HG03575 (cell line): ENCODE data around the gene JAK1.
"Not testable (repeated sequence)": the region's sequence is repeated elsewhere in the genome, so short reads cannot be mapped to it uniquely, and the experiment has no call there.

Source experiments
- ATAC-seq: cut with Tn5 transposase; IDR thresholded peaks from one replicate; pipeline ENCODE4 v1.9.1; 2021; ENCODE audit not compliant: unreplicated experiment, insufficient number of reproducible peaks, low FRiP score; ENCODE audit errors: extremely low read depth

The JAK1 gene

DNA sequence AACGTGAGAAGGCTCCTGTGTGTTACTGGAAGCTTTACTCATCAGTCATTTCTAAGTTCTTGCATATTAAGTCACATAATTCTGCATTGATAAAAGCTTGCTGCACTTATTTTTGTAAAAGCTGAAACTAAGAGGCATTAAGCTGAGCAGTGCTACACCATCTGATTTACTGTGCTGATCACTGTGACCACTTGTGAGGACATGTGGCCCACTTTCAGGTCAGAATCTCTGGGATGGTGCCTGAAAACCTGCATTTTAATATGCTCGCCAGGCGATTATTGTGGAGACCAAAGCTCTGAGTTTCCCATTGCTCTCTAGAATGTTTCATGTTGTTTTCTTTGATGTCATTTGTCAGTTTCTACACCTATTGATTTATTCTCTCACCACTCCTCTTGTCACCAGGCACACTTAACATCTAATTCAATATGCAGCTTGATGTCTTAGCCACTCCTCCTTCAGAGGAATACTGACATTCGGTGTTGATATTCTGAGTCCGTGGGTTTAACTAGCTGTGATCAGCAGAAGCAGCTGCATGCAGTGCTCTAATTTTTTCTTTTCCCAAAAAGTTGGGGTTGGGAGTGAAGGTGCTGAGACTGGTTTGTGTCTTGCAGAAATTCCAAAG, 136.2 kb downstream of the JAK1 start:
- ATAC-seq: no peak

DNA sequence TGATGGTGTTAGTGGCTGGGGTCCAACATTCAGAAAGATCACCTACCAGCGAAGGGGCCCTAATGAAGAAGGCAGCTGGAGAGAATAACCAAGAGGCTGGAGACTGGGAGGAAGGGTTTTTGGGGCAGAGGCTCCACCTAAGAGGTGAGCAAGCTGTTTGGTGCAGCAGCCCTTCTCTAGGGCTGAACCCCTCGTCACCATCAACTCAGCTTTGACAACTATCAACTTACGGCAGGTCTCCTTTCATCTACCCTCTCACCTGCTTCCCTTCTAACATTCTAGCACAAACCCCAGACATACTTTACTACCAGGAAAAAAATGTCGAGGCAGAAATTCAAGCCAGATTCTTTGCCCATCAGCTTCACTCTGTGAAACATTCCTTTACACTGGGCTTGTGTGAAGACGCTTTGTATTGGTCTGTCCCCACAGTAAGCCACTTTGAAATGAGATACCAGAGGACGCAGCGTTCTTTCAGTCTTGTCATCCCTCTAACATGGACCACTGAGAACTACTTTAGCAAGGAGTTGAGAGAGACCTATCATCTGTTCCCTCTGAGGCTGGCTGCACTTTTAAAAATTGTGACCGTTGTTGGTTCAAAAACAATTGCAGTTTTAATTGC, 136.8 kb downstream of the JAK1 start:
- ATAC-seq: no peak

DNA sequence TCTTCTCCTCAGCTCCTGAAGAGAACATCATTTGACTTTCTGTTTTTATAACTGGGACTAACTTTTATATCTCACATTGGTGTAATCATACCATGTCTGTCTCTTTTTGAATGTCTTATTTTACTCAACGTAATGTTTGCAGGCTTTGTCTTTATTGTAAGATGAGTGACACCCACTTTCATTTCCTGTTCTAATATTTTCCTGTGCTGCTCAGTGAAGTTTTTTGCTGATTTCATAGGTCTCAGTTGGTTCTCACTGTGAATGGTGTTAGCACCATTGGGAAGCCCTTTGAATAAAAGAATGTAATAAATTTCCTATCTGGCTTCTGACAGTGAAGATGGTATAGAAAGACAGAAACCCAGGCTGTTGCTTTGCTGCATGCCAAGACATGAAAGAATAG, 137.5 kb downstream of the JAK1 start:
- ATAC-seq: no peak

DNA sequence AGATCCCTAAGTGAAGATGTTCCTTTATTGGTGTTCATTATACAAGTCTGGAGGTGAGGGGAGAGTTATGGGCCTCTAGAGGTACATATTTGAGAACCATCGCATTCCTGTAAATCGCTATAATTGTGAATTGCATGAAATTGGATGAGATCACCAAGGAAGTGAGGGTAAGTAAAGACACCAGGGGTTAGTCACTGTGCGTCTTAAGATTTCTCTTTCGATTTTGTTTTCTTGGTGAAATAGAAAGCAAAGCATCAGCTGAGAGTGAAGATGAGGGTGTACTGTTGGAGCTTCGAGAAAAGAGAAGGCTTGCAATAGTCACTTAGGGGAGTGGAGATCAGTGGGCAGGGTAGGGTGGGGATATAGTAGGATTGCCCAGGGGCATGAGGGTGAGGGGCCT, 139.4 kb downstream of the JAK1 start:
- ATAC-seq: no peak

DNA sequence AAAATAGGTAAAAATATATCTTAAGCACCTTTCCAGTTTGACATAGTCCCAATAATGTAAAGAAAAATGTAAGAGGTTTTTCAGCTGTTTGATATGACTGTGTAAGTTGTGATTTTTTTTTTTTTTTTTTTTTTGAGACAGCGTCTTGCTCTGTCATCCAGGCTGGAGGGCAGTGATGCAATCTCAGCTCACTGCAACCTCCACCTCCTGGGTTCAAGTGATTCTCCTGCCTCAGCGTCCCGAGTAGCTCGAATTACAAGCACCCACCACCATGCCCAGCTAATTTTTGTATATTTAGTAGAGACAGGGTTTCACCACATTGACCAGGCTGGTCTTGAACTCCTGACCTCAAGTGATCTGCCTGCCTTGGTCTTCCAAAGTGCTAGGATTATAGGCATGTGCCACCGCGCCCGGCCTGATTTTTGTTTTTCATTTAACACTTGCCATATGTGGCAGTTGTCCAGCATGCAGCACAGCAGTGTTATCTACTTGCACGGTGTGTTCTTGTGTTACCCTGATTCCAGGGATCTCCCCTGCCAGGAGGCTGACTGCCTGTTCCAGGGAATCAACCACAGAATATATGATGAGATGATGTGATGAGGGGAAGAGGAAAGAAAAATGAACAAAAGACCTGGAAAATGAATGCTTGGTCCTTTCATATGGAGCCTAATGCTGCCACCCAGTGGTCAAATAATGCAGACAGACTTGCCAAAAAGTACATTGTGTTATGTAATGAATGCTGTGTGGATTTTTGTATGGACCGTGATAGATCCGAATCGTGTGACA, 142.5 kb downstream of the JAK1 start:
- ATAC-seq: no peak

DNA sequence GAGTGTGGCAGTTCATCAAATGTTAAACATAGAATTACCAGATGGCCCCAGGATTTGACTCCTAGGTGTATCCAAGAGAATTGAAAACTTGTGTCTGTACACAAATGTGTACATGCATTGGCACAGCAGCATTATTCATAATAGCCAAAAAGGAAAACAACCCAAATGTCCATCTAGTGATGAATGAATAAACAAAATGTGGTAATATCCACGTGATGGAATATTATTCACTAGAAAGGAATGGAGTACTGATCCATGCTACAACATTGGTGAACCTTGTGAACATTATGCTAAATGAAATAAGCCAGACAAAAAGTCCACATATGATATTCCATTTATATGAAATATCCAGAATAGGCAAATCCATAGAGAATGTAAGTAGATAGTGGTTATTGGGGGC, 143.7 kb downstream of the JAK1 start:
- ATAC-seq: no peak

DNA sequence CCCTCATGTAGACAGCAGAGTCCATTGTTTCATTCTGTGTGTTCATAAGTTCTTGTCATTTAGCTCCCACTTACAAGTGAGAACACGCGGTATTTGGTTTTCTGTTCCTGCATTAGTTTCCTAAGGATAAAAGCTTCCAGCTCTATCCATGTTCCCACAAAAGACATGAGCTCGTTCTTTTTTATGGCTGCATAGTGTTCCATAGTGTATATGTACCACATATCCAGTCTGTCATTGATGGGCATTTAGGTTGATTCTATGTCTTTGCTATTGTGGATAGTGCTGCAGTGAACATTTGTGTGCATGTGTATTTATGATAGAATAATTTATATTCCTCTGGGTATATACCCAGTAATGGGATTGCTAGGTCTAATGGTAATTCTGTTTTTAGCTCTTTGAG, 145.8 kb downstream of the JAK1 start:
- ATAC-seq: not testable (repeated sequence)

DNA sequence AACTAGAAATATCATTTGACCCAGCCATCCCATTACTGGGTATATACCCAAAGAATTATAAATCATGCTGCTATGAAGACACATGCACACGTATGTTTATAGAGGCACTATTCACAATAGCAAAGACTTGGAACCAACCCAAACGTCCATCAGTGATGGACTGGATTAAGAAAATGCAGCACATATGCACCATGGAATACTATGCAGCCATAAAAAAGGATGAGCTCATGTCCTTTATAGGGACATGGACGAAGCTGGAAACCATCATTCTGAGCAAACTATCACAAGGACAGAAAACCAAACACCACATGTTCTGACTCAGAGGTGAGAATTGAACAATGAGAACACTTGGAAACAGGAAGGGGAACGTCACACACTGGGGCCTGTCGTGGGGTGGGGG, 149.0 kb downstream of the JAK1 start:
- ATAC-seq: not testable (repeated sequence)

DNA sequence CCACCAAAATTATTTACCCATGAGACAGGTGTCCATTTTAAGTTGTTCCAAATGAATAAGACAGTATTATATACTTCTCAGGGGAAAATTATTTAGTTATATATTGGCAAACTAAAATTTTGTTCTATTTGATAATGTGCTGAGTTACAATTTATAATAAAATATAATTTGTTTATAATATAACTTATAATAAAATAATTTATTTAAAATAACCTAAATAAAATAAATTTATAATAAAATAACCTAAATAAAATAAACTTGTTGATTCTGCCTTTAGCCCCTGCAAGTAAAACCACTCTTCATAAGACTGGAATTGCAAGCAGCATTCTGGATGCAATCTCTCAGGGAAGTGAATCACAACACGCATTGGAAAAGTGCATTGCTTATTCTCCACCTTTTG, 151.9 kb downstream of the JAK1 start:
- ATAC-seq: no peak

DNA sequence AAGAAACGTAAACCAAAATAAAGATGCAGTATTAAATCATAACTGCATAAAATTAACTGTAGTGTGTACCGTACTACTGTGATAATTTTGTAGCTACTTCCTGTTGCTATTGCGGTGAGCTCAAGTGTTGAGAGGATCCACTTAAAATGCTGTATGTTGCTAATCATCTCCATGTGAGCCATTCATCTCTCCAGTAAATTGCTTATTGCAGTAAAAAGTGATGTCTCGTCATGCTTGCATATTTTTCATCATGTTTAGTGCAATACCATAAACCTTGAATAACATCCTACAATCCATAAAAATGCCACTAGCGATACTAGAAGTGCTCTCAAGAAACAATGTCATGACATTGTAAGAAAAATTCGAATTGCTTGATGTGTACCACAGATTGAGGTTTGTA, 155.2 kb downstream of the JAK1 start:
- no peak for ATAC-seq

DNA sequence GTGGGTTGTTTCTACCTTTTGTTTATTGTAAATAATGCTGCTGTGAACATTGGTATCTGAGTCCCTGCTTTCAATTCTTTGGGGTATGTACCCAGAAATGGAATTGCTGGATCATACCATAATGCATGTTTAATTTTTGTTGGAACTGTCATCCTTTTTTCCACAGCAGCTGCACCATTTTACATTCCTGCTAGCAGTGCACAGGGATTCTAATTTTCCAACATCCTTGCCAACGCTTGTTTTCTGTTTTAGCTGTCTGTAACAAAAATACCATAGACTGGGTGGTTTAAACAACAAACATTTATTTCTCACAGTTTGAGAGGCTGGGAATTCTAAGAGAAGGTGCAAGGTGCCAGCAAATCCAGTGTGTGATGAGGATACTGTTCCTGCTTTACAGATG, 156.3 kb downstream of the JAK1 start:
- ATAC-seq: no peak

DNA sequence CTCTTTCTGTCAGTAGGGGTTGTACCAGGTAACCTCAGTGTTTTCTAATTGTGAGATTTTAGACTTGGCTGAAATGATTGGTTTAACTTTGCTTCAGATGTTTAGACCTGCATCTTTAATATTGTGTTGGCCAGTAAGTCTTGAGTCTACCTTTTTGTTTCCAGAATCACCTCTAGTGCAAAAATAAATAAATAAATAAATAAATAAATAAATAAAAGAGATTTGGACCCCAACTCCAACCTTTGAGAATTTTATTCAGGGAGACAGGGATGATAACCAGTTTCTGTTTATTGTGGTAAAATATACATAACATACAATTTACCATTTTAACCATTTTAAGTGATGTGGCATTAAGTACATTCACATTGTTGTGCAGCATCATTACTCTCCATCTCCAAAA, 157.0 kb downstream of the JAK1 start:
- no peak for ATAC-seq

DNA sequence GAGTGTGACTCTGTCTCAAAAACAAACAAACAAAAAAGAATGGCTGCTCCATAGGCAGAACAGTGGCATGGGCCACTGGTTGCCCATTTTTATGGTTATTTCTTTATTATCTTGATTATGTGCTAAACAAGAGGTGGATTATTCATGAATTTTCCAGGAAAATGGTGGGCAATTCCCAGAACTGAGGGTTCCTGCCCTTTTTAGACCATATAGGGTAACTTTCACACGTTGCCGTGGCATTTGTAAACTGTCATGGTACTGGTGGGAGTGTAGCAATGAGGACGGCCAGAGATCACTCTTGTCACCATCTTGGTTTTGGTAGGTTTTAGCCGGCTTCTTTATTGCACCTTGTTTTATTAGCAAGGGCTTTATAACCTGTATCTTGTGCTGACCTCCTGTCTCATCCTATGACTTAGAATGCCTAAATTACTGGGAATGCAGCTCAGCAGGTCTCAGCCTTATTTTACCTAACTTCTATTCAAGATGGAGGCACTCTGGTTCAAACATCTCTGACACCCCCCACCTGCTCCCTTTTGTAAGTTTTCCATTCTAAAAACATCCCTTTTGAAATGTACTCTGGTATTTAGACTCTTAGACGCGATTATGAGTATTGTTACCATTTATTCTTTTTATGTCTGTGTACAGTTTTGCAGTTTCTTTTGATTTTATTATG, 164.4 kb downstream of the JAK1 start:
- ATAC-seq: no peak

DNA sequence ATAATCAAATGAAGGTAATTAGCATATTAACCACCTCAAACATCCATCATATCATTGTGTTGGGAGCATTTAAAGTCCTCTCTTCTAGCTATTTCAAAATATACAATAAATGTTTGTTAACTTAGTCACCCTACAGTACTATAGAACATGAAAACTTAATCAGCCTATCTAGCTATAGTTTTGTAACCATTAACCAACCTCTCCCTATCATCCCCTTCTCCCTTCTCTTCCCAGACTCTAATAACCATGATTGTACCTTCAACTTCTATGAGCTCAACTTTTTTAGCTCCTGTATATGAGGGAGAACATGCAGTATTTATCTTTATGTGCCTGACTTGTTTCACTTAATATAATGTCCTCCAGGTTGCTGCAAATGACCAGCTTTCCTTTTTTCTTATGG, 167.5 kb downstream of the JAK1 start:
- ATAC-seq: no peak

DNA sequence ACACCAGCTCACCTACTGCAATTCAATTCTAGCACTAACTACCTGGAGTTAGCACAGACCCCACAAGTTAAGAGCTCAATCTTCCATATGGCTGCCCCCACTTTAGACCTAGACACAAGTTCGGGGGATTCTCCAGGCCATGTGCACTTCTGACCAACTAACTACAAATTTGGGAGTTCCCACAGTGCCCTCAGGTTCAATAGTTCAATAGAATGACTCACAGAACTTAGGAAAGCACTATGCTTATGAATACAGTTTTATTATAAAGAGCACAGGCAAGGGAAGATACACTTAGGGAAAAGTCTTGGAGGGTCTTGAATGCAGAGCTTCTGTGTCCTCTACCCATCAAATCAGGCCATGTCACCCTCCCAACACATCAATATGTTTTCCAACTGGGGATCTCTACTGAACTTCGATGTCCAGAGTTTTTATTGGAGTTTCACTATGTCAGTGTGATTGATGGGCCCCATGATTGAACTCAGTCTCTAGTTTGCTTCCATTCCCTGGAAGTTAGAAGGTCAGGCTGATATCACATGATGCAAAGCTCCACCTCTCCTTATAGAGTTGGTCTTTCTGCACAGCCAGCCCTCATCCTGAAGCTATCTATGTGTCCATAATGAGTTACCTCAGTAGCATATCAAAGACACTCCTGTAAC, 175.4 kb downstream of the JAK1 start:
- ATAC-seq: no peak
